Germinal center (tissue), 1 donor: ENCODE results near the gene MMS19.
A peak's percentile ranks its signal among the peaks of the same experiment; 100 is the strongest.

Experiments
- DNase-seq: peaks from one replicate; pipeline ENCODE4 v3.0.0; 2012; ENCODE audit warnings: mixed read lengths, low spot score

MMS19 gene, protein sequence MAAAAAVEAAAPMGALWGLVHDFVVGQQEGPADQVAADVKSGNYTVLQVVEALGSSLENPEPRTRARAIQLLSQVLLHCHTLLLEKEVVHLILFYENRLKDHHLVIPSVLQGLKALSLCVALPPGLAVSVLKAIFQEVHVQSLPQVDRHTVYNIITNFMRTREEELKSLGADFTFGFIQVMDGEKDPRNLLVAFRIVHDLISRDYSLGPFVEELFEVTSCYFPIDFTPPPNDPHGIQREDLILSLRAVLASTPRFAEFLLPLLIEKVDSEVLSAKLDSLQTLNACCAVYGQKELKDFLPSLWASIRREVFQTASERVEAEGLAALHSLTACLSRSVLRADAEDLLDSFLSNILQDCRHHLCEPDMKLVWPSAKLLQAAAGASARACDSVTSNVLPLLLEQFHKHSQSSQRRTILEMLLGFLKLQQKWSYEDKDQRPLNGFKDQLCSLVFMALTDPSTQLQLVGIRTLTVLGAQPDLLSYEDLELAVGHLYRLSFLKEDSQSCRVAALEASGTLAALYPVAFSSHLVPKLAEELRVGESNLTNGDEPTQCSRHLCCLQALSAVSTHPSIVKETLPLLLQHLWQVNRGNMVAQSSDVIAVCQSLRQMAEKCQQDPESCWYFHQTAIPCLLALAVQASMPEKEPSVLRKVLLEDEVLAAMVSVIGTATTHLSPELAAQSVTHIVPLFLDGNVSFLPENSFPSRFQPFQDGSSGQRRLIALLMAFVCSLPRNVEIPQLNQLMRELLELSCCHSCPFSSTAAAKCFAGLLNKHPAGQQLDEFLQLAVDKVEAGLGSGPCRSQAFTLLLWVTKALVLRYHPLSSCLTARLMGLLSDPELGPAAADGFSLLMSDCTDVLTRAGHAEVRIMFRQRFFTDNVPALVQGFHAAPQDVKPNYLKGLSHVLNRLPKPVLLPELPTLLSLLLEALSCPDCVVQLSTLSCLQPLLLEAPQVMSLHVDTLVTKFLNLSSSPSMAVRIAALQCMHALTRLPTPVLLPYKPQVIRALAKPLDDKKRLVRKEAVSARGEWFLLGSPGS

DNA sequence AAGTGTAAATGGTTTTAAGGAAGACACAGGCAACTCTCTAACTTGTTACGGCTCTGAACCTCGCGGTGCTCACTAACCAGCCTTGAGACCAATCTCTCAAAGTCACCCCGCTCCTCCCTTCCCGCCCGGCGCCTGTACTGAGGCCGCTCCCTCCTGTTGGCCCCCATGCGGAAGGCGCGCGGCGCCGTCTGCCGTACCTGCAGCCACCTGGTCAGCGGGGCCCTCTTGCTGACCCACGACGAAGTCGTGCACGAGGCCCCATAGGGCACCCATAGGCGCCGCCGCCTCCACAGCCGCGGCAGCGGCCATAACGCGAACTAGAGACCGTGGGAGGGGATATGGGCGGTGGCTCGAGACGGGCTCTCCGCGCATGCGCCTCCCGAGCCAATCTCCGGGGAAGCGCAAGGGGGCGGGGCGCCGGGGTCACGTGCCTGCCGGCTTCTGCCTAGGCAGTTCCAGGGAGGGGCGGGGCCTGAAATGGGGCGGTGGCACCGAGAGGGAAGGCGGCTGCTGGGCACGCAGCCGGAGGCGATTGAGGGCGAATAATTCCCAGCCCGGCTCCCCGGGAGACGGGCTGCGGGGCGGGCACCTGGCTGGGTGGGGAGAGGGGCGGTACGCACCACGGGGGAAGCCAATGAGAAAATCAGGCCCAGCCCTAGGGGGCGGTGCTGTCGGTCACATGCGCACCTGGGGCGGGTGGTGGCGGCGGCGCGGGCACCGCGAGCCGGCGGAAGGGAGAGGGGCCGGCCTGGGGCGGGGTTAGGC is at the start of gene MMS19:
TSS of gene MMS19 (minus strand) at position 347 of the 765 bp plus-strand sequence. CDS start at position 309, 38 bp downstream.
- peak; percentile 99 for DNase-seq

DNA sequence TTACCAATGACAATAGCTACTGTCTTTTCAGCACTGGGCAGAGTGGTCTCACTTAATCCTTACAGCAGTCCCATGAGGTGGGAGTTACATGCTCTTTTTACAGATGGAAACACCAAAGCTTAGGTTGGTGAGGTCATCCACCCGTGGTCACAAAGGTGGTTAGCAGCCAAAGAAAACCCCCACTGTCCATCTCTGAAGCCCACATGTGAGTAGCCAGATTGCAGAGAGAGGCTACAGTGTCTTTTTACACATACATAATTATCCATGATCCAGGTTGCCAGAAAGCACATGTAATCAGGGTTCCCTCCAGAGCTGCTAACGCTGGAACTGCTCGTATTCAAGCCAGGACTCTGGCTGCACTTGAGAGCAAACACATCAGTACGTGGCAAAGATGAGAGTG is 49.7 kb upstream of the MMS19 start:
- DNase-seq: no peak

DNA sequence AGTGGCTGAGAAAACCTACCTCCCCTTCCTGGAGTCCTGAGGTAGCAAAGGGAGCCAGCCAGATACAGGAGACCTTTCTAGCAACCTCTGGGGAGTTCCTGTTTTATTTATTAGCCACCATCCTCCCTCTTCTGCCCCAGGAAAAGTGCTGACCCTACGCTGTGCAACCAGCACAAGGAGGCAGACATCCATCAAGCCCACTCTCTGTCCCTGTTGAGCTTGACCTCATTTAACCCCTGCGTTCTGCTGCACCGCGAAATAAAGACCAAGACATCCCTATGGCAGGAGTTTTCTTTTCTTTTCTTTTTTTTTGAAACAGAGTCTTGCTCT is 49.0 kb upstream of the MMS19 start:
- no peak for DNase-seq

DNA sequence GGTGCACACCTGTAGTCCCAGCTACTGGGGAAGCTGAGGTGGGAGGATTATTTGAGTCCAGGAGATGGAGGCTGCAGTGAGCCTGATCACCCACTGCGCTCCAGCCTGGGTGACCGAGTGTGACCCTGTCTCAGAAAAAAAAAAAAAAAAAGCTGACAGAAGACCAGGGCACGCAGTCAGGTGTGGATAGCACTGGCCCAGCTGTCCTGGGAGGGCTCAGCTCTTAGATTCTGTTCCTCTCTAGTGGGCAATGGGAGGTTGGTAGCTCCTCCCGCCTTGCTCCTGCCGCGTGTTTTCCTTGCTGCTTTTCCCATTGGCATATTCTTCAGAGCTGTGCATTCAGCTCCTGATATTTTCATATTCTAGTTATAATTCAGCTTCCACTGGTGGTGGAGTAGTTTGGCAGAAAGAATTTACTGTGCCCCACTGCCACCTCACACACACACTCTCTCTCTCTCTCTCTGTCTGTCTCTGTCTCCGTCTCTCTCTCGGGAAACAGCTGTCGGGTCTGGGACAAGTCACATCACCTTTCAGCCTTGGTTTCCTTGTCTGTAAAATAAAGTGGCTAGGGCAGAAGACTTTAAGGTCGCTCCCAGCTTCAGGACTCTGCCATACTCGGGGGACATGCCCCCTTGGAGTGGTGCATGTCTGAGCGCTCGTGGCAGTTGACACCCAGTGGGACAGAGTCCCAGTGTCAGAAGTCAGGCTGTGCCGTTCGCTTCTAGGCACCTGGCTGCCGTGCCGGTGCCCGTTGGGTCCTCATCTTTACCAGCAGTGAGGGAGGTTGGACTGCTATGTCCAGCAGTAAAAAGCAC is 48.4 kb upstream of the MMS19 start:
- no peak for DNase-seq

DNA sequence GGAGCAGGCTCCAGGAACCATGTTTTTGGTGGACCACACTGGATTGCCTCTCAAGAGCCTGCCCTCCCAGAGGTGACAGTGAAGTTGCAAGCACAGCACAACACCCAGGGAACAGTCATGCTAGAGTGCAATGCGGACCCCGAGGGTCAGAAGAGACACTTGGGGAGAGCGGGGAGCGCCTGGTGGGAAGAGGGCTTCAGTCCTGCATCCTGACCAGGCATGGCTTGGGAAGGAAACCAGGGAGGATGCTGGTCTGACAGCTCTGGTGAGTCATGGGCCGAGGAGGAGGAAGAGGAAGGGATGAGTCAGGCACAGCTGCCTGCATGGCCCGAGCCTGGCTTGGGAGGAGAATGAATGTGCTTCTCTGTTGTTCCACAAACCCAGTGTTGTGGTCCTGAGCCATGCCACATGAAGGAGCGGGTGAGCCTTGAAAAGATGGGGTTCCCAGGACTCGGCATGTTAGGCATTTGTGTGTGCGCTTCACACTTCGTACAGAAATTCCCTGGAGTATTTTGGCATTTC is 44.9 kb upstream of the MMS19 start:
- no peak for DNase-seq

DNA sequence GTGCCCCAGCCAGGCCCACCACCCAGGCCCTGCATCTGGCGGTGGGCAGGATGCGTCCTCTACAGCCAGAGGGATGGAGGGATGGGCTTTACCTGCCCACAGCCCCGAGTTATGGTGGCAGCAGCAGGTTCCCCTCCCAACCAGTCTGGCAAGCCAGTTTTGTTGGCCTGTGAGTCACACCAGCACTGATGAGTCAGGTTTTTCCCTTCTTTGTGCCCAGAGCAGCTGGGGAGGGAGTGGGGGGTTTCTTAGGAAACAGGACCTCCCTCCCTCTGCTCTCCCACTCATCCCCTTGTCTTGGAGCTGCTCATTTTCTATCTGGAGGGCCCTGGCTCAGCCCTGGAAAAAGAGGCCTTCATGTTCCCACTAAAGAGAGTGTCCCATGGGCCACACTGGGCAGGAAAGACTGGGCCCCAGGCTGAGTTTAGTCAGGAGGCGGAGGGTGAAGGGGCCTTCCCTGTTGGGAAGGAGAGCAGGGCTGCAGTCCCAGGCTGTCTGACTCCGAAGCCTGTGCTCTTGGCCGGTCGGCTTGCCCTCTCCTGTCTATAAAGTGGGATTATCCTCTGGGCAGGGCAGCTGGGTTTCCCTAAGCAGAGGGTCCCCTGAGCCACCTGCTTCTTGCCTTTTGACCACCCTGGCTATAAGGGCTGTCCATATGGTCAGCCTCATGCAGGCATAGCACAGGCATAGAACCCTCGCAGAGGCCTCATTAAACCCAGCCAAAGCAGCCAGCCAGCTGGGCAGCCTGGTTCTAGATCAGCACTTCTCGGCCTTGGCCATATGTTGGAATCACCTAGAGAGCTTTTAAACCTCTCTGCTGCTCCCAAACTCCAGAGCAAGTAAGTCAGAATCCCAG is 44.2 kb upstream of the MMS19 start:
- no peak for DNase-seq

DNA sequence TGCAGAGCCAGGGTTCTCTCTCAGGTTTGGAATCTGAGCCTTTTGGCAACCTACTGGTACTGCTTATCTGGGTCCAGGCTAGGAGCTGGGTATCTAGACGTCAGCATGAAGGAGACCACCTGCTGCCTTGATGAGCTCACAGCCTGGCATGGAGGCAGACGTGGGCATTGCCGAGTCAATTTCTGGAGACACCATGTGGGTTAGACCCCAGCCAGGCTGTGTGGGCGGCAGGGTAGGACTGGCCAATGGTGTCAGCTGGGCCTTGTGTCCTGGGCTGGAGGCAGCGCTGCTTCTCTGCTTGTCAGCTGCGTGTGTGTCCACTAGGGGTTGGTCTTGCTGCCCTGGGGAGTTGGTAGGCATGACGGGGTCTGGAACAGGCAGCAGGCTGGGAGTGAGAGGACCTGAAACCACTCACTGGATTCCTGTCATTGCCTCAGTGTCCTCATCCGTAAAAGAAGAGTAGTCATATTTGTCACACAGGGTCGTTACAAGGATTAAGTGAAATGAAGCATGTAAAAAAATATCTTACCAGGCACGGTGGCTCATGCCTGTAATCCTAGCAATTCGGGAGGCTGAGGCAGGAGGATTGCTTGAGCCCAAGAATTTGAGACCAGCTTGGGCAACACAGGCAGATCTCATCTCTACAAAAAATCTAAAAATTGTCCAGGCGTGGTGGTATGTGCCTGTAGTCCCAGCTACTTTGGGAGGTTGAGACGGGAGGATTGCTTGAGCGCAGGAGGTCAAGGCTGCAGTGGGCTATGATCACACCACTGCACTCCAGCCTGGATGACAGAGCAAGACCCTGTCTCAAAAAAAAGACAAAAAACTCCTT is 42.7 kb upstream of the MMS19 start:
- DNase-seq: no peak

DNA sequence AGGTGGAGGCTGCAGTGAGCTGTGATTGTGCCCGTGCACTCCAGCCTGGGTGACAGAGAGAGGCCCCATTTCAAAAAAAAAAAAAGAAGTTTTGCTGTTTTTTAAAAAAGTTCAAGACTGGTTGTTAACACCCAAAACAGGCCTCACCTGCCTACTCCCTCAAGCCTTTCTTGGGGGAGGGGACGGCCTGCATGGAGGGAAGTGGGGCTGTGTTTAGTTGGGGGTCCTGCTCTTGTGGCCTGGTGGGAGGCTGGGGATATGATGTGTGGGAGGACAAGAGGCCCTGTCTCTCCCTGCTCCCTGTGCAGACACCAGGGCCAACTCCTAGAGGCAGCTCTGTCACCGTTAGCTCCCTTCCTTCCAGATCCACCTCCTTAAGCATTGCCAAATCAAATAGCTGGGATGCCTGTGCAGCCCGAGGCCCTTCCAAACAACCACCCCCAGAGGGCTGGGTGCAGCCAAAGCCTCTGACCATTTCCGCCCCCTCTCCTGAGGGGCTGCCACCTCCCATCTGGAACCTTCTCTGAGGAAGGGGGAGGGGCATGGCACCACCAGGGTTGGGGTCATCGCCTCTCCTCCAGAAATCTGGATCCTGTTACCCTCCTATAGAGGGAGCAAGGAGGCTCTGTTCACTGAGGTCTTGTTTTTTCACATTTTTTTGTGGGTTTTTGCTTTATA is 41.4 kb upstream of the MMS19 start:
- no peak for DNase-seq

DNA sequence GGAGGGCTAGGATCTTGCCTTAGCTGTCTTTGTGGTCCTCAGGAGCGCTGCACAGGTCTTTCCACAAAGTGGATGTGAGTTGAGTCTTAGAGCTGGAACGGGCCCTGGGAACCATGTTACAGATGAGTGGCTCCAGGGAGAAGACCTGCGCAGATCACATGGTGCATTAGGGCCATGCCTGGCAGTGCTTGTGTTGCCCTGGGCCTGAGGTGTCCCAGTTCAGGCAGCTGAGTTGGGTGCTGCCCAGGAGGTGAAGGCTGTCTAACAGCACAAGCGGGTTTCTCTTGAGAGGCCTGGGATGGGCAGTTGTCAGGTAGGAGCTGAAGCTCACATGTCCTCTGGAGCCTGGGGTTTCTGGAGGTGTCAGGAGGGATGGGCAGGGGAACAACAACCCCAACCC is 40.6 kb upstream of the MMS19 start:
- no peak for DNase-seq

DNA sequence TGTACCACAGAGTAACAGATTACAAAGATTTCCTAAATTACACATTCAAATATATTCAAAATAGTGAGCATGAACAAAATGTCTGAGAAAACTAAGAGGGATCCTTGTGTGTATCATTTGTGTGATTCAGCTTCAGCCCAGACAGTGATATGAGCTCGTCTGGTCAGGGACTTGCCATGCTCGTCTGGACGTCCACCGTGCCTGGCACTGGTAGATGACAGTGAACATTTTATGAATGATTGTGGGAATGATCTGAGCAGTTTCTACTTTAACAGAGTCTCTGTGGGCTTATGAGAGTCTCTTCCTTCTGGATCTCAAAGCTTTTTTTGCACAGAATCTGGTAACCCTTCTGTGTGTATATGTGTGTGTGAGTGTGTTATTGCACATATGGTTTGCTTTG is 40.2 kb upstream of the MMS19 start:
- DNase-seq: no peak

DNA sequence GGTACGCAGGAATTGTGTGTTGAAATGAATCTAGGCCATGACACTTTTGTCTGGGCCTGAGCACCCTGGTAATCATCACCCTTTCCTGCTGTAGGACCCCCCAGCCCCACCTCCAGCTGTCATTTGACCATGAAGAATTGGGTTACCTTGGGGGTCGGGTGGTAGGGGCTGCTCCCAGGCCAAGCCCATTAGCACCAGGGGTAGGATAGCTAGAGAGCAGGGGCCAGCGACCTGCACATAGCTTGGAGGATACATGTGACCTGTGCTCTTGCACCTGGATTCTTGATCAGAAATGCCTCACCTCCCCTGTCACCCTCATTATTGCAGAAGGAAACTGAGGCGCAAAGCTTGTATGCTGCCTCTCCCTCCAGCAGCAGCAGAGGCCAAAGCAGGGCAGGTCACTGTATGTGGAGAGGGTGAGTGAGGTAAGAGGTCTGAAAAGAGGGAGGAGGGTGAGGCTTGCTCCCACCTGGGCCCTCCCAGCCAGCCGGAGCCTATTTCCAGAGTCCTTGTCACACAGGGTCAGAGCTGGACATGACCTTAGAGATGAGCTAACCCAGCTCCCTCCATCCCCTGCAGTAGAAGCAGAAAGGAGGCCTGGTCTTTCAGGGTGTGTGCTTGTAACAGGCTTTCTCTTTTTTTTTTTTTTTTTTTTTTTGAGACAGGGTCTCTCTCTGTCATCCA is 39.1 kb upstream of the MMS19 start:
- no peak for DNase-seq

DNA sequence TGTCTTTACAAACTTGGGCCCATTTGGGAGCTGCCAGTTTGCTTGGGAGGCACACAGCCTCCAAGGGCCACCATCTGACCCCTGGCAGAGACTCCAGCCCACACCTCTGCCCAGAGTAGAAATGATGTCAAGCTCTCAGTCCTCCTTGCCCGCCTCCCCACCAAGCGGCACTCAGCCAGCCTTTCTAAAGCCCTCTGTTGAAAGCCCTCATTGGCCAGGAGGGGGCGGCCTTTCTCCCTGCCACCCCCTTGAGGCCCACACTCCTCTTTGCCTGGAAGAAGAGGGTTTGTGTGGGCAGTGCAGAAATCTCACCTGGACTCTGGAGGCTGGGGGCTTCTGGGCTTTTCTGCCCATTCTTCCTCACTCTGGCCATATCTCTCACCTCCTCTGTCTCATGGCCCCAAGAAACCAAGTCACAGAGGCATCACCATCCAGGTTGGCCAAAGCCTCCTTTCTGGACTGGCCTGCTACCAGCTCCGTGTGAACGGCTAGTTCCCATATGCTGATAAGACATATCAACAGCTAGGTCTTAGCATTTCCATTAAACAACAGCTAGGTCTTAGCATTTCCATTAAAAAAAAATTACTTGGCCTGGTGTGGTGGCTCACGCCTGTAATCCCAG is 36.6 kb upstream of the MMS19 start:
- peak; percentile 33 for DNase-seq

DNA sequence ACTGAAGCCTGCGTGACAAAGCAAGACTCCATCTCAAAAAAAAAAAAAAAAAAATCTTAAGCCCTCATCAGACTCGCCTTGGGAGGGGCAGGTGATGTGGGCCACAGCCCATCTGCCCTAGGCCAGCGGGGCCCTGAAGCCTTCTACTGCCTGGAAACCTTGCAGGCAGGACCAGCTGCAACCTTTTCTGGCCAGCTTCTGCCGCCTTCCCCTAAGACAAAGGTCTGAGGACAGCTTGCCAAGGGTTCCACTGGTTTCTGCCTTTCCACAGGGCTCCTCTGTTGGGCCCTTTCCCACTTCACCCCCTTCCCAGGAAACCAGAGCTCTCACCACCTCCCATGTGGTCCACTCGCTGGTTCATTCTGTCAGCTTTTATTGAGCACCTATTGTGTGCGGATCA is 35.7 kb upstream of the MMS19 start:
- DNase-seq: no peak

DNA sequence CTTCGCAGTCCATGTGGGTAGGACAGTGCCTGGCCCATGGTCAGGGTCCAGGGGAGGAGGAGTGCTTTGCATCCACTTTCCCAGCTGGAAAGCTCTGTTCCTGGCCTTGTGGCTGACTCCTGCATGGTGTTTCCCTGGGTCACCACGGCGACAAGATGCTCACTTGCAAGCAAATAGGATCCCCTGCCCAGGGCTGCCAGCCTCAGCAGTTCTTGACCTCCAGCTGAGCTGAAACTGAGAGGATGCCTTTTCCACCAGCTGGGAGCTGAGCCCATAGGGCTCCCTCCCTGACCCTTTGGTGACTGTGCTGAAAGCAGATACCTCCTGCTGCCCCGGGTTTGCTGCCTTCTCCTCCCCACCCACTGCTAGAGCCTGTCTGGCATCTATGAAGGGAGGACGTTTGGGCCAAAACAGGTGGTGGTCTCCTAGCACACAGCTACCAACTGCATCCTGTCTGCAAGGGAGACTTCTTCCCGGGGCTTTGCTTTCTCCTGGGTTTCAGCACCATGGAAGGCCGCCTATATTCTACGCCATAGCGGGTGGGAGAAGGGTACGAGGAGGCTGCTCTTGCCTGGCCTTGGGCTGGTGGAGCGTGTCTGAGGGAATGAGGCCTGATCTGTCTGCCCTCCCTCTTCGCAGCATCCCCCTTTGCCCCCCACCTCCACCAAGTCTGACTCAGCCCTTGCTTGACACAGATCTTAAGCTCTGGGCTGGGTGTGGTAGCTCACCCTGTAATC is 34.9 kb upstream of the MMS19 start:
- no peak for DNase-seq

DNA sequence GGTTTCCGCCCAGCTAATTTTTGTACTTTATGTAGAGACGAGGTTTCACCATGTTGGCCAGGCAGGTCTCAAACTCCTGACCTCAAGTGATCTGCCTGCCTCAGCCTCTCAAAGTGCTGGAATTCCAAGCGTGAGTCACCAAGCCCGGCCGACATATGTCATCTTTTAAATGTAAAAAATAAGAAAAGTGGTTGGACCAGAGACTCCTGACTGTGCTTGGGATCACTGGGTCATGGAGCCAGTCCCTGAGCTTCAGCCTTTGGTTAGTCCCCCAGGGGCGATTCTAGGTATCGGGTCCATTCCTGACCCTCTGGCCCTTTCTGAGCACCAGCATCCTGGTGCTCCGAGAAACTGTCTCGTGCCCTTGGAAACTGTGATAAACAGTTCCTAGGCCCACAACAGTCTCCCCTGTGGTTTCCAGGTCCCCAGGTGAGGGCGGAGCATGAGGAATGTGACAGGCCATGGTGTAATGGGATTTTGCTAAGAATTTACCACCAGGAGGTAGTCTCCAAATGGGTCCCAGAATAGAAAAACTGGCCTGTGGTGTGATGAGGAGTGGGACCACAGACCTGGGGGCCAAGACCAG is 33.3 kb upstream of the MMS19 start:
- DNase-seq: no peak

DNA sequence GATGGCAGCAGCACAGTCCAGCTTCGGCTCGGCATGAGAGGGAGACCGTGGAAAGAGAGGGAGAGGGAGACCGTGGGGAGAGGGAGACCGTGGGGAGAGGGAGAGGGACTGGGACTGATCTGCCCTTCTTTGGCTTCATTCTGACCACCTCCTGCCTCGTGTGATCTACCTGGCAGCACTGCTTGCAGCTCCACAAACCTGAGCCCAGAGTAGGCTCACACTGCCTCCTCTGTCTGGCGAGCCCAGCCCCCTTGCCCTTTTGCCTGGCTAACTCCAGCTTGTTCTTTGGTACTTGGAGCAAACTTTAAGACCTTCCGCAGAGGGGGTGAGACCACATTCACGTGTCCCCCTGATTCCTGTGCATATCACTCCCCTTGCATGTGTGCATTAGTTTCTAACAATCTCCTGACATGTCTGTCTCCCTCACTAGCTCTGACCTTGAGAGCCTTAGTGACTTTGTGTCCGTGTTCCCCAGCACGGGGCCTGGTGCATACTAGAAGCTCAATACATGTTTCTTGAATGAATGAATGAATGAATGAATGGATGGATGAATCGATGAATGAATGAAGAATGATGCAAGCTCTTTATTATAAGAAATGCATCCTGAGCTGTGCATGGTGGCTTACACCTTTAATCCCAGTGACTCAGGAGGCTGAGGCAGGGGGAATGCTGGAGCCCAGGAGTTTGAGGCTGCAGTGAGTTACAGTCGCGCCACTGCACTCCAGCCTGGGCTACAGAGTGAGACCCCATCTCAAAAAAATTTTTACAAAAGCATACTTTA is 31.7 kb upstream of the MMS19 start:
- DNase-seq: no peak
